Measurements from ENCODE around the gene DMP1. TPM values are rescaled to one million over a fixed set of nuclear protein-coding genes. Genes with fewer than 3 reads are reported as not detected.

The DMP1 gene
- polyA plus RNA-seq, 3 donors from 2014 or later, result not detected

- peaks cover 0 to under 1% (median under 1%) of the 10 kb centered on the region in 3 donors for H3K36me3 Mint-ChIP-seq
- H3K9me3 Mint-ChIP-seq, result peaks cover 0 to 3% (median 1%) of the 10 kb centered on the region in 6 donors
- peaks cover 0 to 4% (median 1%) of the 10 kb centered on the region in 3 donors for H3K27me3 Mint-ChIP-seq (ENCODE audit: low read depth in 3 of 3)
Observed at GRCh38 chr4:87698394-87698793, 48.3 kb downstream of the DMP1 start.

GRCh38 chr4:87704001-87704400, 53.9 kb downstream of the DMP1 start:
- peaks cover 0 to 10% (median 0%) of the 10 kb centered on the region in 6 donors for H3K9me3 Mint-ChIP-seq
- no peaks in the 10 kb centered on the region for H3K36me3 Mint-ChIP-seq
- no peak overlapping the region for H3K27ac Mint-ChIP-seq
- H3K27me3 Mint-ChIP-seq (ENCODE audit: low read depth in 3 of 3), result peaks cover 0 to 17% (median 1%) of the 10 kb centered on the region in 3 donors
- H3K4me1 Mint-ChIP-seq, result no peaks in the 10 kb centered on the region
- no peak for DNase-seq
- H3K4me3 Mint-ChIP-seq, result no peak overlapping the region

More at GRCh38 chr4:87698394-87698793, 48.3 kb downstream of the DMP1 start:
- Mint-ChIP-seq H3K27ac (no peak overlapping the region), H3K4me3 (no peak overlapping the region), H3K4me1 (no peaks in the 10 kb centered on the region)
- no peak for DNase-seq

GRCh38 chr4:87707279-87707918, 57.3 kb downstream of the DMP1 start:
- no peak overlapping the region for H3K4me3 Mint-ChIP-seq
- H3K27ac Mint-ChIP-seq, result no peak overlapping the region
- peaks cover 0 to 13% (median 0%) of the 10 kb centered on the region in 6 donors for H3K9me3 Mint-ChIP-seq
- H3K36me3 Mint-ChIP-seq, result no peaks in the 10 kb centered on the region
- H3K4me1 Mint-ChIP-seq, result no peaks in the 10 kb centered on the region
- H3K27me3 Mint-ChIP-seq (ENCODE audit: low read depth in 3 of 3), result peaks cover 0 to 14% (median 0%) of the 10 kb centered on the region in 3 donors
- DNase-seq, result no peak

Other genes starting within 250 kb of the DMP1 start
- 10 to 100 TPM; 15.7 to 20.1 (median 15.7) TPM for gene NUDT9, start 227.7 kb upstream of the DMP1 start, polyA plus RNA-seq
- not detected for gene SPARCL1, start 120.9 kb upstream of the DMP1 start, polyA plus RNA-seq
- not detected for gene DSPP, start 41.8 kb upstream of the DMP1 start, polyA plus RNA-seq
- not detected for gene IBSP, start 149.3 kb downstream of the DMP1 start, polyA plus RNA-seq
- not detected for gene MEPE, start 182.7 kb downstream of the DMP1 start, polyA plus RNA-seq

Data from immature natural killer cell (primary cell).